ENCODE data around the gene CCDC148.
A peak's percentile ranks its signal among the peaks of the same experiment; 100 is the strongest.

CCDC148 gene

GRCh38 chr2:158498749-158499136 is 42.2 kb upstream of the CCDC148 start:
- DNase-seq (ENCODE audit: low read depth), result no peak
- H3K4me3 ChIP-seq (replicated peaks; ENCODE audit: low read depth, low read length), result no peak overlapping the region
- TF ChIP-seq CTCF (IDR thresholded peaks at IDR 0.05; ENCODE audit: low read length, missing control alignments), result no peak

GRCh38 chr2:158498043-158498748 is 41.6 kb upstream of the CCDC148 start:
- TF ChIP-seq CTCF (IDR thresholded peaks at IDR 0.05; ENCODE audit: low read length, missing control alignments), result no peak
- DNase-seq (ENCODE audit: low read depth), result no peak
- no peak overlapping the region for H3K4me3 ChIP-seq (replicated peaks; ENCODE audit: low read depth, low read length)

- peak; percentile 39 for DNase-seq (ENCODE audit: low read depth)
- no peak for TF ChIP-seq CTCF (IDR thresholded peaks at IDR 0.05; ENCODE audit: low read length, missing control alignments)
- no peak overlapping the region for H3K4me3 ChIP-seq (replicated peaks; ENCODE audit: low read depth, low read length)
These were observed 40.9 kb upstream of the CCDC148 start for GRCh38 chr2:158497486-158497885.

- no peak for DNase-seq (ENCODE audit: low read depth)
- no peak for TF ChIP-seq CTCF (IDR thresholded peaks at IDR 0.05; ENCODE audit: low read length, missing control alignments)
- H3K4me3 ChIP-seq (replicated peaks; ENCODE audit: low read depth, low read length), result no peak overlapping the region
These were observed 40.4 kb upstream of the CCDC148 start for GRCh38 chr2:158496986-158497385.

- peak; percentile 45 for DNase-seq (ENCODE audit: low read depth)
- no peak overlapping the region for H3K4me3 ChIP-seq (replicated peaks; ENCODE audit: low read depth, low read length)
- TF ChIP-seq CTCF (IDR thresholded peaks at IDR 0.05; ENCODE audit: low read length, missing control alignments), result no peak
These were observed 38.6 kb upstream of the CCDC148 start for GRCh38 chr2:158495175-158495574.

GRCh38 chr2:158493458-158493857 is 36.9 kb upstream of the CCDC148 start:
- no peak overlapping the region for H3K4me3 ChIP-seq (replicated peaks; ENCODE audit: low read depth, low read length)
- DNase-seq (ENCODE audit: low read depth), result no peak
- TF ChIP-seq CTCF (IDR thresholded peaks at IDR 0.05; ENCODE audit: low read length, missing control alignments), result no peak

GRCh38 chr2:158491072-158491471 is 34.5 kb upstream of the CCDC148 start:
- DNase-seq (ENCODE audit: low read depth), result no peak
- no peak for TF ChIP-seq CTCF (IDR thresholded peaks at IDR 0.05; ENCODE audit: low read length, missing control alignments)
- no peak overlapping the region for H3K4me3 ChIP-seq (replicated peaks; ENCODE audit: low read depth, low read length)

All from fibroblast of pulmonary artery (primary cell).